Measurements from ENCODE around the gene DAPK1.

DAPK1 gene

DNA sequence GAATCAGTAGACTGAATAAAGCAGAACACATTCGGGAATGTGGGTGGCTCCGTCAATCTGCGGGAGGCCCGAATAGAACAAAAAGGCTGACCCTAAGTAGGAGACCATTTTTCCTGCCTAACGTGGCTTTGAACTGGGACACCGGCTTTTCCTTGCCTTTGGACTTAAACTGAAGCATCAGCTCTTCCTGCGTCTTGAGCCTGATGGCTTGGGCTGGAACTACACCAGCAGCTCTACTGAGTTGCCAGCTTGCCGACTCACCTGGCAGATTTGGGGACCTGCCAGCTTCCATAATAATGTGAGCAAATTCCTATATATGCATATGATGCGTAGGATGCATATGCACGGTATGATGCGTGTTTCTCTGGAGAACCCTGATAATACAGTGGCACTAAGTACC, 111.3 kb downstream of the DAPK1 start:
- in situ Hi-C loops (cut with MboI; ENCODE audit: low sequenced_read_pairs), result no loop called here

DNA sequence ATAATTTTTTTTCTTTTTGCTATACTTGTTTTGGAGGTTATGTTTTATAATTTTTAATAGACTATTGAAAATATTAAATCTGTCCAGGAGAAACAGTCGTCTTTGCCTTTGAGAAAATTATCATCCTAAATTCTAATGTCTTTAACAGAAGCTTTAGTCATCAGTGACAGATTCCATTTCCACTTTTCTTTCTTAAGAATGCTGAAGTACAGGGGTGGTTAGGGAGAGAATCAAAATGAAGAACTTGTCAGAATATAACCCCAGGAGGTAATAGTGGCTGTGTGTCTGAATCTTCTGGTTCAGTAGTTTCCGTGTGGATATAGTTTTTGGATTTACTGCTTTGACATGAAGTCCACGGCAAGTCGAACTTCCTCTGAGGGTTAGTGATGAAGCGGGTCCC, 111.8 kb downstream of the DAPK1 start:
- in situ Hi-C loops (cut with MboI; ENCODE audit: low sequenced_read_pairs), result no loop called here

GRCh38 chr9:87610200-87611155, 112.8 kb downstream of the DAPK1 start:
- in situ Hi-C loops (cut with MboI; ENCODE audit: low sequenced_read_pairs), result no loop called here

GRCh38 chr9:87611776-87612175, 114.1 kb downstream of the DAPK1 start:
- in situ Hi-C loops (cut with MboI; ENCODE audit: low sequenced_read_pairs), result no loop called here

GRCh38 chr9:87612536-87612935, 114.9 kb downstream of the DAPK1 start:
- in situ Hi-C loops (cut with MboI; ENCODE audit: low sequenced_read_pairs), result no loop called here

- in situ Hi-C loops (cut with MboI; ENCODE audit: low sequenced_read_pairs), result no loop called here
These were observed 115.8 kb downstream of the DAPK1 start for GRCh38 chr9:87613265-87614111.

DNA sequence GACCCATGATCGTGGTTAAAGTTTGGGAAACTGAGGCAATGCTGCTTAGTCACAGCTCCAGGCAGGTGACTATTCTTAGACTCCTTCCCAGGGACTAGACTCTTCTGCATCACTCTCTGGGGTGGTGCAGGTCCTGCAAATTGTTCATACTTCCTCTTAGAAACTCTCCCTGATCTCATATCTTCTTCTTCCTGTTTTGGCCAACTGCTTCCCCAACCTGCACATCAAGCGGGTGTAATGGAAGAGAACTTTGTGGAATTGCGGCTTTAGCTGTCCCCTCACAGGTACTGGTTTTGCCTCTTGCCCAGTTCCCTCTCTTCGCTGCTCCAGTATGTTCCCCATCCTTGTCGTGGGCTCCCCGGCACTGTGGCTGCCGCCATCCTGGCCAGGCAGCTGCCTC, 116.7 kb downstream of the DAPK1 start:
- in situ Hi-C loops (cut with MboI; ENCODE audit: low sequenced_read_pairs), result no loop called here

DNA sequence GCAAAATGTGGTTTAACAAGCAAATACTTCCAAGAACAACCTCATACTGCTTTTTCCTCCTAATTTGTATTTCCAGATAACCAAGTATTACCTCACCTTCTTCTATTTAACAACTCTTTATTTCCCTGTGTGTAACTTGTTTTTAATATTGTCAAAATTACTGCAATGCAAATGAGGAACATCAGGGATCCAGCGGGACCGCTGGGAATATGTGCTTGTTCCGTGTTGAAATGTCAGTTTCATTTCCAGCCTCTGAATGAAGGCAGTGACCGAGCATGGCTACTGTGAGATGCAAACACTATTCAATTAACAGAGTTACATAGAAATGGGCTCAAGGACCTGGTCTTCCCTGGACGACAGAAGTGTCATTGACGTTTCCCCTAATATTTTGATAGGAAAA, 117.5 kb downstream of the DAPK1 start:
- in situ Hi-C loops (cut with MboI; ENCODE audit: low sequenced_read_pairs), result no loop called here

GRCh38 chr9:87615547-87616148, 118.0 kb downstream of the DAPK1 start:
- in situ Hi-C loops (cut with MboI; ENCODE audit: low sequenced_read_pairs), result no loop called here

DNA sequence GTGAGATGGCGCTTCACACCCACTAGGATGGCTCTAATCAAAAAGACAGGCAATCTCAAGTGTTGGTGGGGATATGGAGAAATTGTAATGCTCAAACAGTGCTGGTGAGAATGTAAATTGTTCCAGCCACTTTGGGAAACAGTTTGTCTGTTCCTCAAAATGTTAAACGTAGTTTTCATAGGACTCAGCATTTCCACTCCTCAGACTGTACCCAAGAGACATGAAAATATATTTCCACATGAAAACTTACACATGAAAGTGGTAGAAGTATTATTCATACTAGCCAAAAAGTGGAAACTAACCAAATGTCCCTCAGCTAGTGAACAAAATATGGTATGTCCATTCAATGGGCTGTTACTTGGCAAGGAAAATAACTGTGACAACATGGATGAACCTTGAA, 120.6 kb downstream of the DAPK1 start:
- in situ Hi-C loops (cut with MboI; ENCODE audit: low sequenced_read_pairs), result no loop called here

GRCh38 chr9:87618931-87619330, 121.3 kb downstream of the DAPK1 start:
- in situ Hi-C loops (cut with MboI; ENCODE audit: low sequenced_read_pairs), result no loop called here

DNA sequence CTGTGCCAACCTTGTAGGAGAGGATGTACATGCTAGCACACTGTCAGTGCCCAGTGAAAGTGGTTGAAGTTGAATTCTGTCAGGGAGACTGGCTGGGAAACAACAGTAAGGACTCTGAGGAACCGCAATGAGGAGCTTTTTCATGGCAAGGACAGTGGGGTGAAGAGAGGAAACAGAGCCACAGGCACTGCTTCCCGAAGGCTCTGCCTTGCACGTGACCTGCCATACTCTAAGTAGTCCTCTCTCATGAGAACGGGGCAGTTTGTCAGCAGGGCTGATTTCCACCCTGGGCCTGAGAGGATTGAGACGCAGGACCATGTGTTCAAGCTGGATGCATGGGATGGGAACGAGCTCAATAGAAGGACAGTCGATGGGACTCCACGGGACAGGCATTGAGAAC, 121.7 kb downstream of the DAPK1 start:
- in situ Hi-C loops (cut with MboI; ENCODE audit: low sequenced_read_pairs), result no loop called here

- in situ Hi-C loops (cut with MboI; ENCODE audit: low sequenced_read_pairs), result no loop called here
These were observed 123.2 kb downstream of the DAPK1 start for GRCh38 chr9:87620731-87621322.

- in situ Hi-C loops (cut with MboI; ENCODE audit: low sequenced_read_pairs), result no loop called here
These were observed 124.4 kb downstream of the DAPK1 start for GRCh38 chr9:87622098-87622497.

DNA sequence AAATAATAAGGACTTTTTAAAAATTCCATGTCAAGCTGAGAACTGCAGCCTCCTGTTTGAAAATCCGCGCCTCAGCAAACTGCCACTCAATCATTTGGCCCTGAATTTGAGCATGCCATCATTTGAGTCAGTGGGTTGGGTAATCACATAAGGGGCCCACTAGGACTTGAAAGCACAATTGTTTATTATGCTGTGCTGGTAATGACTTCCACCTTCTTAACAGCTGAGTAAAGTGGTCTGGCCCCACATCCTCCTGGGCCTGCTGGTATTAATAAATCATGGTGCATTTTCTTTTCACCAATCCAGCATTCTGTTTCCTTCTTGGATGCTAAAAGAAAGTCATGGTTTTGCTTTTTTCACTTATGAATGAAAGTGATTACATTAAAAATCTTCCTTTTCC, 125.3 kb downstream of the DAPK1 start:
- in situ Hi-C loops (cut with MboI; ENCODE audit: low sequenced_read_pairs), result no loop called here

DNA sequence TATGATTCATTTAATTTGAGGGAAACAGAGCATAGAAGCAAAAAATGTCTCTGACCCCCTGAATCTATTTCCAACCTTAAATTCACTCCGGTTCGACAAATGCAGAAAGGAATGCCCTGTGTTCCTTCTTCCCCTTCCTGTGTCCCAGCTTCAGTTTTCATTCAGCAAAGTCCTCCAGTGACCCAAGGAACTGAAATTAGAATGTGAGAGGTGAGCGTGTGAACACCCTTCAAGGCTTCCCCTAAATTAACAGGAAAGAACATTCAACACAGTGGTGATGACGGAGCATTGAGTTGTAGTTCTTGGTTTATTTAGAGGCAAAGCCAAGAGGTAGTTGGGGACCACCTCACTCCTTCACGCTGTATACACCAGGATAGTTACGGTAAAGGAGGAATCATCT, 130.7 kb downstream of the DAPK1 start:
- in situ Hi-C loops (cut with MboI; ENCODE audit: low sequenced_read_pairs), result no loop called here

DNA sequence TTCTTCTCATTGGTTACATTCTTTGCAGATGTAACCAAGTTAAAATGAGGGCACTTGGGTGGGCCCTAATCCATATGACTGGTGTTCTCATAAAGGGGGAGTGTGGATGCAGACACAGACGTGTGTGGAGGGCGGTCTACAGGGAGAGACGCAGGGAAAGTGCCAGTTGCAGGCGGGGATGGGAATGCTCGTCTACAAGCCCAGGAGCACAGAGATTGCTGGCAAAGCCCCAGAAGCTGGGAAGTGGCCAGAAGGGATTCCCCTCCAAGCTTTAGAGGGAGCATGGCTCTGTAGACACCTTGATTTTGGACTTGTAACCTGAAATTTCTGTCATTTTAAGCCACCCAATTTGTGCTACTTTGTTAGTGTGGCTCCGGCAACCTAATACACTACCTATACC, 131.4 kb downstream of the DAPK1 start:
- in situ Hi-C loops (cut with MboI; ENCODE audit: low sequenced_read_pairs), result no loop called here

GRCh38 chr9:87630266-87630665, 132.6 kb downstream of the DAPK1 start:
- in situ Hi-C loops (cut with MboI; ENCODE audit: low sequenced_read_pairs), result no loop called here

- in situ Hi-C loops (cut with MboI; ENCODE audit: low sequenced_read_pairs), result no loop called here
These were observed 133.2 kb downstream of the DAPK1 start for GRCh38 chr9:87630846-87631245.

DNA sequence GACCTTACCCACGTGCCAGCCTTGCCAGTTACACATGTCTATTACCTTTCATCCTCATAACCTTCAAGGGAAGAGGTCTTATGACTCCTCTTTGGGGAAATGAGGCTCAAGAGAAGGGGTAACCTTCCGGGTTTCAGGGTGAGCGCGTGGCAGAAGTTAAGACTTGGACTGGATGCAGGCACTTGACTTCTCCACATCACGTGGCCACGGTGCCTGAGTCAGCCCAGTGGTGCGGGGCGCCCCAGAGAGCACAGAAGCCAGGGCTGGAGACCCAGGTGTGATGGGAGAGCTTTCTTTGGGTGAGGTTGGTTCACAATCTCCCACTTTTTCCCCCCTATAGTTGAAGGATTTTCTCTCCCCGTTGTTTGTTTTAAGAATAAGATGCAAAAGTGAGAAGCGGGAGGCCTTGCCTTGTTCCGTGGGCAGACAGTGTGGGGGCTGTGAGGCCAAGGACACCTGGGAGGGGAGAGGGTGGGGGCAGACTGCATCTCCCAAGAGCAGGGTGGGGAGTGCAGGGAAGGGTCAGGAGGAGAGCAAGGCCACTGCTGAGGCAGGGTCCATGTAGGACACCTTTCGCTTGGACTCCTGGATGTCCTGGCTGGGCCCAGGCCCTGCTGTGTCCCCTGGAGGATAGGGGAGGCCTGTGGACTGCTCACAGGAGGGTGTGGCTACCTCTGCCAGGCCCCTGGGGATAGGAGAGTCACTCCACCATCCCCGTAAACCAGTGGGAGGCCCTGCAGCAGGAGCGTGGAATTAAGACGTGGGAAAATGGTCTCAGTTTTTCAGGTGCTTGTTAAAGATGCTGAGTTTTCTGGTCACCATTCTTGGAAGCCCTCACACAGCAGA, 138.2 kb downstream of the DAPK1 start:
- in situ Hi-C loops (cut with MboI; ENCODE audit: low sequenced_read_pairs), result no loop called here
